ENCODE data around the gene GTPBP3. TPM values are rescaled to one million over a fixed set of nuclear protein-coding genes. Genes with fewer than 3 reads are reported as not detected.

Gene GTPBP3
- total and polyA plus RNA-seq, 9 of the 15 experiments (the other 6 are each of a cell fraction or from before 2014, with no cell fraction given), result 4.9 to 124 (median 22.6) TPM

GRCh38 chr19:17347877-17348276 lies 10.5 kb downstream of the GTPBP3 start (continued):
- TF ChIP-seq KLF13 (tag; IDR thresholded peaks at IDR 0.05; ENCODE audit: borderline replicate concordance, low read depth) (no peak), BCOR (IDR thresholded peaks at IDR 0.05) (peak; percentile 93), MYC (IDR thresholded peaks at IDR 0.05; ENCODE audit: low read depth, low read length) (no peak), MYC (CRISPR knock-in tag; IDR thresholded peaks at IDR 0.05; ENCODE audit: borderline replicate concordance, low read depth) (no peak), CBX5 (IDR thresholded peaks at IDR 0.05; ENCODE audit: borderline replicate concordance, low read depth) (no peak), NCOA4 (IDR thresholded peaks at IDR 0.05; ENCODE audit: partially characterized antibody) (no peak), ID3 (CRISPR knock-in tag; IDR thresholded peaks at IDR 0.05) (no peak), ID3 (tag; IDR thresholded peaks at IDR 0.05) (no peak)

DNA sequence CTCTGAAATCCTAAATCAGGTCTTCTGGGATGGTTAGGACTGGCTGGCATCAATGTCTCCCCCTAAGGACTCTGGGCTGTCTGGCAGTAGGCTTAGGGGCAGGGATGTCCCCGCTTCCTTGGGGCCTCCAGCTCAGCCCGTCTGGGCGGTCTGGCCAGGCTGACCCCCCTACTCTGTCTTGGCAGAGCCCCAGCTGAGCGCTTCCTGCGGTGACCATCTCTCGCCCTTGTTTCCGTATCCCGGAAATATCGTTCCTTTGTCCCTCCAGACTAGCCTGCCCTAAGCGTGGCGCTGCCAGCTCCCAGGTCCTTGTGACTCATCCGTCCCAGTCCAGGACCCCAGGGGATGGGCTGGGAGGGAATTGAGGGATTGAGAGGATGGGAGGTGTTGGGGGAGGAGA lies 11.3 kb downstream of the GTPBP3 start:
- FAIRE-seq, result no peak
- intact Hi-C loops (cut with micrococcal nuclease), result no loop called here
- 0 out of 2 replicates have a peak, but pooled peaks cover 3% of the 10 kb centered on the region for H4K20me1 ChIP-seq (replicated peaks; ENCODE audit: control insufficient read depth, insufficient read depth, low read length)
- DNase-seq (ENCODE audit: extremely low read depth in 1 of 4, low spot score in 3 of 4), result peak in 1 of 4 experiments; percentile 16
- H3K79me2 ChIP-seq (ENCODE audit: control insufficient read depth, insufficient read depth, low read length), result no peaks in the 10 kb centered on the region
- 6% methylated on average over 12 of the region's 12 CpGs for WGBS (ENCODE audit: insufficient coverage, low coverage, missing lambda C conversion rate)
- no peak for ATAC-seq
- no peaks in the 10 kb centered on the region for H3K9me3 ChIP-seq (replicated peaks; ENCODE audit: control insufficient read depth, insufficient read depth, low read depth, low read length)
- peaks cover 0 to 15% of the 10 kb centered on the region in 2 experiments; a peak in 1 of 5 replicates for H3K4me1 ChIP-seq (replicated peaks in 1 of 2; ENCODE audit: control insufficient read depth in 2 of 2, insufficient read depth in 2 of 2, low read length in 2 of 2)
- no TSS peak for BruUV-seq (replicated peaks)
- H3K36me3 ChIP-seq (ENCODE audit: control insufficient read depth, insufficient read depth, low read length), result no peaks in the 10 kb centered on the region
- in situ Hi-C loops (cut with MboI), result loop anchor here (5.0 kb wide), 1 partner anchor 39 kb away; no protein-coding TSS in a partner anchor
- ChIA-PET CTCF (ENCODE audit: low intra/inter-chr PET ratio) (no interaction called here), POLR2A (interaction anchor here (0.6 kb wide), 1 partner anchor 394 kb away, joined by 3 read pairs; no protein-coding TSS in a partner anchor)
- H3K9ac ChIP-seq (ENCODE audit: insufficient read depth in 1 of 2, low read depth in 2 of 2, low read length in 2 of 2), result peak overlapping the region in 1 of 2 experiments; percentile 19; a peak in 1 of 4 replicates
- no peaks in the 10 kb centered on the region for H3K9me1 ChIP-seq (ENCODE audit: control insufficient read depth, insufficient read depth, low read length)
- no peak overlapping the region for H3K4me2 ChIP-seq (ENCODE audit: insufficient read depth, low read length)
- peaks cover 11 to 40% of the 10 kb centered on the region in 2 experiments; a peak in 4 of 5 replicates for H3K27me3 ChIP-seq (ENCODE audit: control insufficient read depth in 2 of 2, insufficient read depth in 2 of 2, low read length in 2 of 2)
- H3K4me3 ChIP-seq, result no peak overlapping the region
- no peak overlapping the region for H3K27ac ChIP-seq (ENCODE audit: extremely low read depth, low read depth, low read length)
- H2AFZ ChIP-seq (ENCODE audit: low read depth, low read length), result no peak overlapping the region
- no peak for TF ChIP-seq ZNF655 (CRISPR knock-in tag; IDR thresholded peaks at IDR 0.05)
- TF ChIP-seq MEF2D (tag; conservative IDR thresholded peaks at IDR 0.05; ENCODE audit: low read depth), result no peak
- TF ChIP-seq POU5F1 (IDR thresholded peaks at IDR 0.05; ENCODE audit: borderline replicate concordance, low read depth, low read length, partially characterized antibody), result no peak
- no peak for TF ChIP-seq RBBP5 (IDR thresholded peaks at IDR 0.05; ENCODE audit: borderline replicate concordance, insufficient read depth, low read length, poor library complexity, severe bottlenecking)
- no peak for TF ChIP-seq HOXB6 (CRISPR knock-in tag; IDR thresholded peaks at IDR 0.05; ENCODE audit: borderline replicate concordance)
- no peak for TF ChIP-seq HMG20A (CRISPR knock-in tag; conservative IDR thresholded peaks at IDR 0.05)
- TF ChIP-seq ILK (tag; IDR thresholded peaks at IDR 0.05; ENCODE audit: borderline replicate concordance, low read depth), result no peak
- no peak for TF ChIP-seq DMBX1 (CRISPR knock-in tag; IDR thresholded peaks at IDR 0.05; ENCODE audit: borderline replicate concordance)
- TF ChIP-seq TGIF2 (CRISPR knock-in tag; IDR thresholded peaks at IDR 0.05), result no peak
- no peak for TF ChIP-seq KAT8 (IDR thresholded peaks at IDR 0.05; ENCODE audit: low read depth)
- TF ChIP-seq HSF4 (CRISPR knock-in tag; IDR thresholded peaks at IDR 0.05; ENCODE audit: borderline replicate concordance), result no peak
